GM21529 (cell line): ENCODE results near the gene RDH11.
A peak's percentile ranks its signal among the peaks of the same experiment; 100 is the strongest.
"Not testable (repeated sequence)": the region's sequence is repeated elsewhere in the genome, so short reads cannot be mapped to it uniquely, and the experiment has no call there.

Experiments used
- ATAC-seq: cut with Tn5 transposase; IDR thresholded peaks from one replicate; pipeline ENCODE4 v1.9.1; 2021; ENCODE audit not compliant: unreplicated experiment

RDH11 gene

DNA sequence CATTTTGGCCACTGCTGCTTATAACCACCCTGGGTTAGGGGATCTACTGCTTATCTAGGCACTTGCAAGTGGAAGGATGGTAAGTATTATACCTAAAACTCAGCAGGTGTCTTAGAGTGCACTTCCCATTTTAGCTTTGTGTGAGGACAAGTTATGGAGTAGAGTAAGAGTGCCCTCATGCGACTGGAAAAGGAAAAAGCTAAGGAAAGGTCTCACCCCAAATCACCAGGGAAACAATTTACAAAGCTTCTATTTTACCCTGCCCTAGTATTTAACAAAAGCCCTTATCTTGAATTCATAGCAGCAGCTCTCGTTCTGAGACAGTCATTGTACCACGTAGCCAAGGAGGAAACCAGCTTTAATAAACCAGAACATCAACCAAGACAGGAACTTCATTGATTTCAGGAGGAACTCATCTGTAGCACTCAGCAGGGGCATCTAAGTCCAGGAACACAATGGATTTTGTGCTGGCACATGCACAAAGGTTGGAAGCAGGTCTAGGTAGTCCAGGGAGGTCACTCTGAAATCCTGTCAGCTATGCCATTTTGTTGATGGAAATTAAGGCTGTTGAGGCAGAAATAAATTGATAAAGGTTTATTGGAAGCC, 9.0 kb upstream of the RDH11 start:
- peak; percentile 63 for ATAC-seq

DNA sequence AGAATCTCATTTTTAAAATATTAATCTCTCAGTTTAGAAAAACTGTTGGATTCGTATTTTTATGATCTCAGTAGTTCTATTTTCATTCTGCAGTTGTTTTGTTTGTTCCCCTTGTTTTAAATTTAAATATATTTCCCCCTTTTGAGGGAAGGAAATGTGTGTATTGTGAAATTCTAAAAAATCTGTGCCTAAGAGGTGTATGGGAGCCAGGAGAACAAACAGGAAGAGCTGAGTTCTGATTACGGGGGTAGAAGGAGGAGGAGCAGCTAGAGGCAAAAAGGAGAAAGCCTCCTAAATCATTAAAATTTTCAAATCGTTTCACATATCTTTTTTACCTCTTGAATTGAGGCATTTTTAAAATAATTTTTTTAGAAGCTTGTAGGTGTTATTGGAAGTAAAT, 8.4 kb upstream of the RDH11 start:
- ATAC-seq, result no peak

DNA sequence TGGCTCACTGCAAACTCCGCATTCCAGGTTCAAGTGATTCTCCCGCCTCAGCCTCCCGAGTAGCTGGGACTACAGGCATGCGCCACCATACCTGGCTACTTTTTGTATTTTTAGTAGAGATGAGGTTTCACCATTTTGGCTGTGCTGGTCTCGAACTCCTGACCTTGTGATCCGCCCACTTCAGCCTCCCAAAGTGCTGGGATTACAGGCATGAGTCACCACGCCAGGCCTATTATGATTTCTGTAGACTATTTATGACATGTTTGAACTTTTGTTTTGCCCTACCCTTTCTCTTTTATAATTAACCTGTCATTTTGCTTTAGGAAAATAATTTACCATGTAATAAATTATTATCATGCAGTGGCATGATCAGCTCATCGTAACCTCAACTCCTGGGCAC, 5.9 kb upstream of the RDH11 start, which contains the start of gene RDH12:
Gene RDH12, plus strand, starts transcription at position 395 of the 400 bp plus-strand sequence. CDS start 20,757 bp downstream, outside the sequence.
- ATAC-seq, result not testable (repeated sequence)

DNA sequence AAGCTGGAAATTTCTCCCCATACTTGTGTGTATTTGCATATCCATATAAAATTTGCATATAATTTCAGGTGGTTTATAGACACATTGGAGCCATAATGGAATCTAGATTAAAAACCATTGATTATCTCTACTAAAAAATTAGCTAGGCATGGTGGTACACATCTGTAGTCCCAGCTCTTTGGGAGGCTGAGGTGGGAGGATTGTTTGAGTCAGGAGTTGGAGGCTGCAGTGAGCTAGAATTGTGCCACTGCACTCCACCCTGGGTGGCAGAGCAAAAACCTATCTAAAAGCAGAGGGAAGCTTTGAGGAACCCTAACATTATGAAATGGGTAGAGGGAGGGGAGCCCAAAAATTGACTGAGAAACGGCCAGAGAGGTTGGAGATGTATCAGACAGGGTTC, 2.6 kb upstream of the RDH11 start:
- ATAC-seq, result no peak

DNA sequence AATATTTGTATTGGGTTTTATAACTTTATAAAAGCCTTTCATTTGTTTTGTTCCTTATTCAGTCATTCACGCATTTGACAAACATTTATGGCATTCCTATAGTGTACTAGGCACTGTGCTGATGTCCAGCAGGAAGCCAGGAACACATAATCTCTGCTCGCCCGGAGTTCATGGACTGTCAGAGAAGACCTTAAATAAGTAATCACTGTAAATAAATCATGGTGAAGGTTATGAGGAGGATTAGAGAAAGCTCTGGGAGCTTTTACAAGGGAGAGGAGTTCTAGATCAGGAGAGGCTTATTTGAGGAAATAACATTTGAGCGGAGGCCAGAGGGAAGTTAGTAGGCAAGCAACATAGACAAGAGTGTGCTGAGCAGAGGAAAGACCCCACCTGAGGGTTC, 1.4 kb upstream of the RDH11 start:
- ATAC-seq, result no peak

DNA sequence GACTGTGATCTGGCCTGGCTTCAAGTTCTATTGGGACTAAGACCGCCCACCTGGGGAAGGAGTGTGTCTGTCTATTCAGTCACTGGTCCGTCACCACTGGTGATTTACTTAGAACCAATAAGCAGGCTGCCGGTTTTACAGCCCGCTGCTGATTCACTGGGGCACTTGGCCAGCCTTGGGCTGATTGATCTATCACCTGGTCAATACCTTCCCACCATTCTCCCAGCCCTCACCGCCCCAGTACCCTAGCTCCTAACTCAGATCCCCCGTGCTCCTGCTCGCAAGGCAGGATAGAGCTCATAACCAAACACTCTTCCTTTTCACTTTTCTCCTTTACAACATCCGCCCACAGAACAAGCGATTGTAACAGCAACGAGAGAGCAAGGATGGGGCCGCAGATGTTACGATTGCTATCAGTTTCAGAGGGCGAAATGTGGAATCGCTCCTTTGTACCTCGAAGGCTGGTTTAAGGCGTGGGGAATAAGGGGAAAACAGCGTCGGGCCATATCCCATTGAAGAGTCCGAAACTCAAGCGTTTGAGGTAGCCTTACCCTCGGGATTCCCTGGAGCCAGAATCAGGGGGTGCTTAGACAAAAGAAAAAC, 672 bp downstream of the RDH11 start:
- peak; percentile 86 for ATAC-seq

DNA sequence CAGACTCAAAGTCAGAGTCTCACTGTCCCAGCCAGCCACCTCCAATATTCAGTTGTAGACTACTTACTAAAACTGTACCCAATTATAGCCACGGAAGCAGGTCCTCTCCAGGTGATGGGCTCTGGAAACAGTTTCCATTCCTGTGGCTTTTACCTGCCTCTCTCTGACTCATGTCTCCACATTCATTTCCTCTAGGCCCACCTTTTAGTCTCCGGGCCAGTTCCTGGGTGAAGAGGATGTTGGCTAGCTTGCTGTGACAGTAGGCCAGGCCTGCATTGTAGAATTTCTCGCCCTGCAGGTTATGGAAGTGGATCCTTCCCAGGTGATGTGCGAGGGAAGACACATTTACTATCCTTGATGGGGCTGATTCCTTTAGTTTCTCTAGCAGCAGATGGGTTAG, 5.6 kb downstream of the RDH11 start:
- ATAC-seq, result no peak

DNA sequence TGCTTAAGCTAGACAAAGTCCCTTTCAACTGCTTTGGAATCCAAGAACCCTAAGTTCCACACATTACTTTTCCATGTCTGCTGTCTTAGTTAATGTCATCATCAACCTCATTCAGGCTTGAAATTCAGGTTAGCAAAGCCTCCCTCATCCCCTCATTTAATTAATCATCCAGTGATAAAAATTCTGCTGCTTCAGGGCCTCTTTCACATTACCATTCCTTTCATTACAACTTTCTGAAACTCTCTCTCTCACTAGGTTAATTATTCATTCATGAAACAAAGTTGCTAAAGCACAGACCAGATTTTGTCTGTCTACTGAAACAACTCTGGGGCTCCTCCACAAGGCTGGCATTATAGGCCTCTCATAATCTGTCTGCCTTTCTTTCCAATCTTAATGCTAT, 11.7 kb downstream of the RDH11 start:
- ATAC-seq, result no peak

DNA sequence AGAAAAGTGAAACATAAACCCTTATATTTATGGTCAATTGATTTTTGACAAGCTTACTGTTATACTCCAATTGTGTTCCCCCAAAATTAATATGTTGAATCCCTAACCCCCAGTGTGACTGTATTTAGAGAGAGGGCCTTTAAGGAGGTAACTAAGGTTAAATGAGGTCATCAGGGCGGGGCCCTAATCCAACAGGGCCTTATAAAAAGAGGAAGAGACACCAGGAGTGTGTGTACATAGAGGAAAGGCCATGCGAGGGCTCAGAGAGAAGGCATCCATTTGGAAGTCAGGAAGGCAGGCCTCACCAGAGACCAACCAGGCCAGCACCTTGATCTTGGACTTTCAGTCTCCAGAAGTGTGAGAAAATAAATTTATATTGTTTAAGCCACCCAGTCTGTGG, 14.6 kb downstream of the RDH11 start:
- ATAC-seq, result no peak

DNA sequence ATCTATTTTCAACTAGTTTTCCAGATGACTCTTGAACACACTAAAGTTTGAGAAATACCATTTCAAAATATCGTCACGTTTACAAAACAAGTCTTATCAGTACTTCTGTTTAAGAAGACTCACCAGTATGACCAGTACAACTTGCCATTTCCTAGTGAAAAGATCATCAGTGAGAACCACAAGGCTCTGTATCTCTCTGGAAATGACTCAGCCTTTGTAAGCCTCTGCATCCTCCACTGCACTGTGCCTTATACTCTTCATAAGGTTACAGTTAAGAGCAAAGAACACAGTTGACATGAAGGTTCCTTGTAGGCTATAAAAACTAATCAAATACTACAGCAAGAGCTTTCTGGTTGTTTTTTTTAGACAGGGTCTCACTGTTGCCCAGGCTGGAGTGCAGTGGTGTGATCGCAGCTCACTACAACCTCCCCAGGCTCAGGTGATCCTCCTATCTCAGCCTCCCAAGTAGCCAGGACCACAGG, 15.4 kb downstream of the RDH11 start:
- peak; percentile 98 for ATAC-seq

DNA sequence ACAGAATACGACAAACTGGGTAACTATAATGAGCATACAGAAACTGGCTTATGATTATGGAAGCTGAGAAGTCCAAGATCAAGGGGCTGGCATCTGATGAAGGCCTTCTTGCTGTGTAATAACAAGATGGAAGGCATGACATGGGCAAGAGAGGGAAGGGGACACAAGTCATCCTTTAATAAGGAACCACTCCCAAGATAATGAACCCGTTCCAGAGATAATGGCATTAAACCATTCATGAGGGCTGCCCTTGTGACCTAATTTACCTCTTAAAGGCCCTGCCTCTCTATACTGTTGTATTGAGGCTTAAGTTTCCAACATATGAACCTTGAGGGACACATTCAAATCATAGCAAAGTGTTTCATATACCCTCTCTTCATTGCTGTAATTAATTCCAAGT, 16.6 kb downstream of the RDH11 start:
- no peak for ATAC-seq

DNA sequence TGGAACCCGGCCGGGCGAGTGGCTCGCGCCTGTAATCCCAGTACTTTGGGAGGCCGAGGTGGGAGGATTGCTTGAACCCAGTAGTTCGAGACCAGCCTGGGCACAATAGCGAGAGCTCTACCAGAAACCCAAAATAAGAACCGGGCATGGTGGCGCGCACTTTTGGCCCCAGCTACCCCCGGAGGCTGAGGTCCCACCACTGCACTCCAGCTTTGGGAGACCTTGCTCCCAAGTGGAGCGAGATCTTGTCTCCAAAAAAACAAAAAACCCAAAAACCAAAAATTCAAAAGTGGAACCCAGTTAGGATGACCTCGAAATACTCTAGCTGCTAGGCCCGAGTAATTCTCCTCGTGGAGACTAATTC, 20.4 kb downstream of the RDH11 start:
- no peak for ATAC-seq

DNA sequence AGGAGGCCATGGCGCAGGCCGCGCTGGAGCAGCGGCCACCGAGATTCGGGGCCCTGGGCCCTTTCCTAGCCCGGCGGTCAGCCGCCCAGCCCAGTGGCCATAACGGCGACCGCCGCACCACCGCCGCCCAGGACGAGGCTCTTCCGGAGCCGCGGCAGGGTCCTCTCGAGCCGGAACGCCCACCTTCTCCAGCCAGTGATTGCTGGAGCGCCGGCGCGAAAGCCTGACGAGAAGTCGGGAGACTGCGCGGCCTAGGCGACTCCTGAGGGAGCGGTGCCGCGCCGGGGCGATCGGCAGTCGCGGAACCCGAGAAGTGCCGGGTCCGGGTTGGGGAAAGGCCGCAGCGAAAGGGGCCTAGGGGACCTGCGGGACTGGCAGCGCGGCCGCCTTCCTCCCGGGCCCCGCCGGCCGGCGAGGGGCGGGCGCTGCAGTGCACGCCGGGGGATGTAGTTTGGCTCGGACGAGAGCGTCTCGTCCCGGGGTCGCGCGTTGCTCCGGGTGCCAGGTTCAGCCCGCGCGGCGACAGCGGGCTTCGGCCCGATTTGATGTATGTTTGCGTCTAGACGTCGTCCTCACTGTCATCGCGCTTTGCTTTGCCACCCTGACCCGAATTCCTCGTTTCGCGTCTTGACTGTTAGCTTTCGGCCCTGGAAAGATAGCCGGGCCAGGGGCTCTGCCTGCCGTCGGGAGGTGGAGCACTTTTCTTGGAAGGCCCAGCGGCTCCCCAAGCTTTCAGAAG, 20.9 kb downstream of the RDH11 start, which contains the start of gene VTI1B:
Gene VTI1B, minus strand, starts transcription at position 153 of the 739 bp plus-strand sequence. Its CDS starts 143 bp downstream, at position 10.
- ATAC-seq, result peak; percentile 90

DNA sequence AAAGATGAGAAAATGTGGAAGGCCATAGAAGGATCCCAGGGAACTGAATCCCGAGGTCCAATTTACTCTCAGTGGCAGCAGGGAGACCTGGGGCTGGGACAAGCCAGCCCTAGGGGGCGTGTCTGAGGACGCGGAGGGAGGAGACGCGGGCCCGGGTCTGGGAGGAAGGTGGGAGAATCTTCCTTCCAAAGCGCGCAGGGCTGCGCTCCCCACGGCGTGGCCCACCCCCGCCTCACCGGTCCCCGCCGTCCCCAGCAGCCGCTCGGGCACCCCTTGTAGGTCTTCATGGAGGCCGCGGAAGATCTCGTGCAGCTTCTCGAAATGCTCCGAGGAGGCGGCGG, 21.5 kb downstream of the RDH11 start:
- ATAC-seq, result peak; percentile 51

DNA sequence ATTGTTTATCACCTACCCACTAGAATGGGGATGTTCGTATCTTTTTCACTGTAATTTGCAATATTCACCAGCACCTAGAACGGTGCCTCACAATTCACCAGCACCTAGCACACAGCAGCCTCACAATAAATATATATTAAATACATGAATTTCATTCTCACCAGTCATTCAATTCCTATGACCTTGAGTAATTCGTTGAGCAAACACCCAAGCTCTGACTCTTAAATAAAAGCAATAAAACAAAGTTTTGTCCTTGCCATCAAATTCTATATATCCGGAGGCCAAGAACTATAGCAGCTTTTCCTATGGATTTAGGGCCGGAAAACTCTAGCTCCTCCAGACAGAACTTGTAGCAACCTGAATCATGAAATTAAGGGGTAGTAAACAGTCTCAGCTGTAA, 22.1 kb downstream of the RDH11 start:
- ATAC-seq, result no peak

DNA sequence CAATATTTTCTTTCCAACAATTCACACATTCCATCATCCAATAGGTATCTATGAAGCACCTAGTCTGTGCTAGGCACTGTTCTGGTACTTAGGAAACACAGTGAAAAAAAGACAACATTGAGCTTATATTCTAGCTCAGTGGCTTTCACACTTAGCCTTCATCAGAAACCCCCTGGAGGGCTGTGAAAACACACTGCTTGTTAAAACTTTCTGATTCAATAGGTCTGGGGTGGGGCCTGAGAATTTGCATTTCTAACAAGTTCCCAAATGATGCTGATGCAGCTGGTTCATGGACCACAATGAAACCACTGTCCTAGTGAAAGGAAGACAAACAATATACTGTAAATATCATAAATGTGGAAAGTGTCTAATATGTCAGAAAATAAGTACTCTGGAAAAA, 27.0 kb downstream of the RDH11 start:
- no peak for ATAC-seq

DNA sequence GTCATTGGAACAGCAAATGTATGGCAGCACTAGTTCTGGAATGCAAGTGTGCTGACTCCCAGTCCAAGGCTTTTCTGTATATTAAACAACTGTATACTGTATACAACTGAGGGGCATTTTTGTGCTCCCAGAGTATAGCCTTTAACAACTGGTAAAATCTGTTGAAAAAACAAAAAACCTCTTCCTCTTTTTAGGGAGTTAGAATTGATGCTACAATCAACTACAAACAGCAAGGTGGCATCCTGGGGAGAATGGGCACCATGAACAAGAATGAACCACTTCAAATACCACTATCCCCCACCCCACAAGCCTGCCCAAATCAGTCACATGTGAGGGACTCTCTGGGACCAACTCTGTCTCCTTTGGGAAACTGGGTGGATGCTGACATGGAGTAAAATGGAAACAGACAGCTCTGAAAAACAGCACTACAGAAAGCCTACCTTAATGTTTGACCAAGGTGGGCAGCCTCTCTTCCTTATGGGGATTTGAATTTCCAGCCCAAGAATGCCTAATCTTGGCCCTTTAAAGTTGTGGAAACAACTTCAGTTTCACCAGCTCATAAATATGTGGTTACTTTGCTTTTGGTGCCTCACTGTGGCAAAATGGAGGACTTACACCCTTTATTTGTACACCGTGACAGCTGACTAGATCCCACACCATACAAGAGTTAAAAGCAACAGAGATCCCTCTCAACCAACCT, 28.7 kb downstream of the RDH11 start:
- no peak for ATAC-seq

DNA sequence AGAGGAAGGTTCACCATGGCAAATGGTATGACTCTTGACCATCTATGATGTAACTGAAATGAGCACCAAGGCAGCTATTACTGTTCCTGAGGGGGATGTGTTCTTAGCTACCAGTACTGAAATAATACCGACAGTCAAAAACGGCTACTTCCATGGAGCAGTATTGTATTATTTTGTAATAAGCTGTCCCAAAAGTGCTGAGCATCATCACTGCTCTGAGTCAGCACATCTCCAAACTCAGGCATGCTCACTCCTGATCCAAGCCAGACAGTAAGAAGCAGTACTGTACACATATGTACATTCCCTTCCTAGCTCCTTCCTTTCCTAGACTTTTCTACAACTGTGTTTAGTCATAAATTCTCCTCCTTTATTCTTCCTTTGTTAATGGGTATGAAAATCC, 29.7 kb downstream of the RDH11 start:
- no peak for ATAC-seq

DNA sequence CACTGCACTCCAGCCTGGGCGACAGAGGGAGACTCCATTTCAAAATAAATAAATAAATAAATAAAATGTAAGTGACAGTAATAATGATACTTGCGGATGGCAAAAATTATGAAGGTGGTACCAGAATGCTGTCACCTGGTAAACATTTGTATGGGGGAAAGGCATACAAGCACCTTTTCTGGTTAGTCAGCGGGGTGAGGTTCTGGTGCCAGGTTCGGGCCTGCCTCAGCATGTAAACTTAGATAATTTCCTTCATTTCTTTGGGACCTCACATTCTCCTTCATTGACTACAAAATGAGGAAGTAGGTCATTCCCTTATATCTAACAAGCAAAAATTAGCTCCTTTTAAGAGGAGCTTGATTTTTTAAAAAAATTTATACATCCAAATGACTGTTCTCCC, 31.9 kb downstream of the RDH11 start:
- no peak for ATAC-seq

DNA sequence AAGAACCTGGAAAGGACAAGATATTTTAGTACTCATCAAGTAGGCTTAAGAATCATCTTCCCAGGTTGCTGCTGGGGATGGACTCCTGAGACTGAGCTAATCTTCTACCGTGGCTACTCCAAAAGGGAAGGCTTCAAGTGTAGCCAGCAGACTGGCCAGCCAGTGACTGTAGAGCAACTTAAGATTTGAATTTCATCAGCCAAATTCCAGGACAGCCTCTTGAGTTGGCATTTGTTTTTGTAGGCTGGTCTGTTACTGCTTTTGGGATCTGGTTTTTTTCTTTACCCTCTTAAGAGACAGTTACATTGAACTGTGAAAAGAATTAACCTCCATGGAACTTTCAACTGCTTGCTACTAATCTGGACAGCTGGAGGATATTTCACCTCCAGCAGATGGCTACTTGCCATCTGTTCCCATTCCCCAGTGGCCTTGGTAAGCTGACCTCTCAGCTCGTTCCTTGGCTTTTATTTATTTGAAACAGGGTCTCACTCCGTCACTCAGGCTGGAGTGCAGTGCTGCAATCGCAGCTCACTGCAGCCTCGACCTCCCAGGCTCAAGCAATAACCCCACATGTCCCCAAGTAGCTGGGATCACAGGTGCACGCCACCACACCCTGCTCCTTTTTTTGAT, 41.8 kb downstream of the RDH11 start:
- no peak for ATAC-seq

DNA sequence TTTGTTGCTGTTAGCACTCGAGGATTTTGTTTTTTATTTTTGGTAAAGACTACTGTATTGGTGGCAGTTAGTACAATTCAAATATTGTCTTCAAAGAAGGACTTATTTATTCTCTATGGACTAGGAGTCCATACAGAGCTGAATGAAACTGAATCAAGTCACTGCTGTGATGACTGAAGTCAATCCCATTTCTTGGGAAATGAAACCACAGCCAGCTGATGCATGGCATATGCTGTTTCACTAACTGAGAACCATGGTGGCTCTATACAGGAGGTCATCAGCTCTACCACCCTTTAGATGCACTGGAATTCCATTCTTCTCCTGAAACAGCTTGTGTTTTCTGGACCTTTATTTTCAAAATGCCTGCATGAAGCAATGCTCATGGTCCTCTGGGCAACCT, 43.4 kb downstream of the RDH11 start:
- ATAC-seq, result no peak
